ENCODE measurements around the gene LEF1. TPM values are rescaled to one million over a fixed set of nuclear protein-coding genes. Genes with fewer than 3 reads are reported as not detected.
"Not testable (repeated sequence)": the region's sequence is repeated elsewhere in the genome, so short reads cannot be mapped to it uniquely, and the experiment has no call there.

The LEF1 gene
- total RNA-seq, 2 donors from 2014 or later = 2.3 to 3.0 TPM

- no peak for DNase-seq (ENCODE audit: low spot score)
- intact Hi-C loops (cut with DNase I) = no loop called here
Observed at GRCh38 chr4:108024085-108024877, 144.5 kb downstream of the LEF1 start.

- DNase-seq (ENCODE audit: low spot score) = no peak
- intact Hi-C loops (cut with DNase I) = loop anchor here in 1 of 2 donors (5.0 kb wide), 1 partner anchor 553 kb away; no protein-coding TSS in a partner anchor
Observed at GRCh38 chr4:108018884-108019187, 149.9 kb downstream of the LEF1 start.

- DNase-seq (ENCODE audit: low spot score) = peak; percentile 91
- intact Hi-C loops (cut with DNase I) = loop anchor here in 1 of 2 donors (5.0 kb wide), 1 partner anchor 554 kb away; no protein-coding TSS in a partner anchor
Observed at GRCh38 chr4:108018040-108018883, 150.5 kb downstream of the LEF1 start.

GRCh38 chr4:108013955-108014354 is 154.8 kb downstream of the LEF1 start:
- intact Hi-C loops (cut with DNase I) = no loop called here

GRCh38 chr4:108013327-108013726 is 155.4 kb downstream of the LEF1 start:
- no peak for DNase-seq (ENCODE audit: low spot score)
- intact Hi-C loops (cut with DNase I) = no loop called here

More at GRCh38 chr4:108013955-108014354, 154.8 kb downstream of the LEF1 start:
- DNase-seq (ENCODE audit: low spot score) = no peak

- intact Hi-C loops (cut with DNase I); DNase-seq (ENCODE audit: low spot score): not testable (repeated sequence)
Observed at GRCh38 chr4:108012382-108012781, 156.3 kb downstream of the LEF1 start.

- DNase-seq (ENCODE audit: low spot score) = no peak
- intact Hi-C loops (cut with DNase I) = no loop called here
Observed at GRCh38 chr4:108010167-108010566, 158.6 kb downstream of the LEF1 start.

GRCh38 chr4:108008721-108009120 is 160.0 kb downstream of the LEF1 start:
- DNase-seq (ENCODE audit: low spot score) = no peak
- intact Hi-C loops (cut with DNase I) = no loop called here

GRCh38 chr4:108007984-108008383 is 160.7 kb downstream of the LEF1 start:
- no peak for DNase-seq (ENCODE audit: low spot score)
- intact Hi-C loops (cut with DNase I) = no loop called here

GRCh38 chr4:108006361-108006760 is 162.4 kb downstream of the LEF1 start:
- no peak for DNase-seq (ENCODE audit: low spot score)
- intact Hi-C loops (cut with DNase I) = no loop called here

GRCh38 chr4:108005807-108006206 is 162.9 kb downstream of the LEF1 start:
- intact Hi-C loops (cut with DNase I) = no loop called here
- no peak for DNase-seq (ENCODE audit: low spot score)

- no peak for DNase-seq (ENCODE audit: low spot score)
- intact Hi-C loops (cut with DNase I) = no loop called here
Observed at GRCh38 chr4:108004646-108005045, 164.1 kb downstream of the LEF1 start.

- intact Hi-C loops (cut with DNase I) = no loop called here
- DNase-seq (ENCODE audit: low spot score) = no peak
Observed at GRCh38 chr4:108003982-108004515, 164.7 kb downstream of the LEF1 start.

GRCh38 chr4:108001540-108002135 is 167.1 kb downstream of the LEF1 start:
- intact Hi-C loops (cut with DNase I) = no loop called here
- DNase-seq (ENCODE audit: low spot score) = no peak

- intact Hi-C loops (cut with DNase I) = no loop called here
- DNase-seq (ENCODE audit: low spot score) = no peak
Observed at GRCh38 chr4:107999932-108000539, 168.7 kb downstream of the LEF1 start.

GRCh38 chr4:107997794-107998193 is 170.9 kb downstream of the LEF1 start:
- intact Hi-C loops (cut with DNase I) = no loop called here
- DNase-seq (ENCODE audit: low spot score) = no peak

Measured in posterior vena cava (tissue), 2 donors.